Dendritic cell treated with granulocyte-macrophage colony-stimulating factor and Interleukin-4, amounts not matched to agents 40 ng/mL and 50 ng/mL, for 4 days (primary cell): Measurements from ENCODE around the gene GON4L.
"Not testable (repeated sequence)": the region's sequence is repeated elsewhere in the genome, so short reads cannot be mapped to it uniquely, and the experiment has no call there.

Source experiments
- H3K27ac Mint-ChIP-seq: one replicate; pipeline ENCODE4 v1.8.0; 2022; ENCODE audit warnings: mild to moderate bottlenecking, mixed read lengths
- H3K27me3 Mint-ChIP-seq: one replicate; pipeline ENCODE4 v1.8.0; 2022; ENCODE audit warnings: mild to moderate bottlenecking, mixed read lengths
- H3K36me3 Mint-ChIP-seq: one replicate; pipeline ENCODE4 v1.8.0; 2022; ENCODE audit warnings: low read depth, mixed read lengths
- H3K4me1 Mint-ChIP-seq: one replicate; pipeline ENCODE4 v1.8.0; 2022; ENCODE audit warnings: low read depth, mixed read lengths
- H3K4me3 Mint-ChIP-seq: one replicate; pipeline ENCODE4 v1.8.0; 2022; ENCODE audit warnings: mild to moderate bottlenecking, moderate library complexity, mixed read lengths
- H3K9me3 Mint-ChIP-seq: one replicate; pipeline ENCODE4 v1.8.0; 2022; ENCODE audit warnings: mixed read lengths
- intact Hi-C: fragments of 100-400 bp; cut with micrococcal nuclease; formaldehyde crosslinking; loops from one replicate; pipeline ENCODE4 v1.15.0; 2022

Gene GON4L

GRCh38 chr1:155831279-155831976 lies 25.6 kb downstream of the GON4L start:
- Mint-ChIP-seq H3K27me3 (no peaks in the 10 kb centered on the region), H3K4me3 (no peak overlapping the region), H3K9me3 (no peaks in the 10 kb centered on the region), H3K36me3 (peaks cover 36% of the 10 kb centered on the region), H3K27ac (no peak overlapping the region), H3K4me1 (peaks cover 23% of the 10 kb centered on the region)
- intact Hi-C loops, result no loop called here

- H3K4me1 Mint-ChIP-seq, result no peaks in the 10 kb centered on the region
- H3K27ac Mint-ChIP-seq, result no peak overlapping the region
- H3K36me3 Mint-ChIP-seq, result peaks cover 63% of the 10 kb centered on the region
- H3K4me3 Mint-ChIP-seq, result no peak overlapping the region
- no peaks in the 10 kb centered on the region for H3K27me3 Mint-ChIP-seq
- no peaks in the 10 kb centered on the region for H3K9me3 Mint-ChIP-seq
- intact Hi-C loops, result no loop called here
Measured at GRCh38 chr1:155827450-155827849, 29.6 kb downstream of the GON4L start.

GRCh38 chr1:155816351-155816750 lies 40.7 kb downstream of the GON4L start:
- no peak overlapping the region for H3K4me3 Mint-ChIP-seq
- H3K27ac Mint-ChIP-seq, result no peak overlapping the region
- no peaks in the 10 kb centered on the region for H3K4me1 Mint-ChIP-seq
- H3K27me3 Mint-ChIP-seq, result no peaks in the 10 kb centered on the region
- intact Hi-C loops, result no loop called here
- H3K9me3 Mint-ChIP-seq, result no peaks in the 10 kb centered on the region
- H3K36me3 Mint-ChIP-seq, result peaks cover 91% of the 10 kb centered on the region

GRCh38 chr1:155813672-155814071 lies 43.3 kb downstream of the GON4L start:
- Mint-ChIP-seq H3K27me3 (no peaks in the 10 kb centered on the region), H3K4me1 (peaks cover 6% of the 10 kb centered on the region), H3K9me3 (no peaks in the 10 kb centered on the region), H3K27ac (no peak overlapping the region), H3K36me3 (peaks cover 77% of the 10 kb centered on the region), H3K4me3 (no peak overlapping the region)
- intact Hi-C loops, result no loop called here

- no peak overlapping the region for H3K27ac Mint-ChIP-seq
- intact Hi-C loops, result no loop called here
- no peaks in the 10 kb centered on the region for H3K9me3 Mint-ChIP-seq
- H3K27me3 Mint-ChIP-seq, result no peaks in the 10 kb centered on the region
- H3K4me1 Mint-ChIP-seq, result peaks cover 12% of the 10 kb centered on the region
- H3K4me3 Mint-ChIP-seq, result no peak overlapping the region
- peaks cover 76% of the 10 kb centered on the region for H3K36me3 Mint-ChIP-seq
Measured at GRCh38 chr1:155812878-155813277, 44.1 kb downstream of the GON4L start.

GRCh38 chr1:155809088-155809487 lies 47.9 kb downstream of the GON4L start:
- peaks cover 12% of the 10 kb centered on the region for H3K4me1 Mint-ChIP-seq
- H3K36me3 Mint-ChIP-seq, result peaks cover 76% of the 10 kb centered on the region
- no peak overlapping the region for H3K27ac Mint-ChIP-seq
- no peaks in the 10 kb centered on the region for H3K9me3 Mint-ChIP-seq
- H3K4me3 Mint-ChIP-seq, result no peak overlapping the region
- no peaks in the 10 kb centered on the region for H3K27me3 Mint-ChIP-seq
- intact Hi-C loops, result no loop called here

- no peak overlapping the region for H3K4me3 Mint-ChIP-seq
- H3K36me3 Mint-ChIP-seq, result peaks cover 89% of the 10 kb centered on the region
- H3K27me3 Mint-ChIP-seq, result no peaks in the 10 kb centered on the region
- no peak overlapping the region for H3K27ac Mint-ChIP-seq
- intact Hi-C loops, result no loop called here
- H3K4me1 Mint-ChIP-seq, result no peaks in the 10 kb centered on the region
- H3K9me3 Mint-ChIP-seq, result no peaks in the 10 kb centered on the region
Measured at GRCh38 chr1:155801149-155801548, 55.9 kb downstream of the GON4L start.

GRCh38 chr1:155795618-155796017 lies 61.4 kb downstream of the GON4L start:
- H3K27ac Mint-ChIP-seq, H3K4me1 Mint-ChIP-seq, intact Hi-C loops, H3K27me3 Mint-ChIP-seq, H3K9me3 Mint-ChIP-seq, H3K4me3 Mint-ChIP-seq: not testable (repeated sequence)
- H3K36me3 Mint-ChIP-seq, result peaks cover 87% of the 10 kb centered on the region

GRCh38 chr1:155794605-155795245 lies 62.3 kb downstream of the GON4L start:
- H3K36me3 Mint-ChIP-seq, result peaks cover 87% of the 10 kb centered on the region
- H3K4me1 Mint-ChIP-seq, result no peaks in the 10 kb centered on the region
- intact Hi-C loops, result no loop called here
- no peak overlapping the region for H3K27ac Mint-ChIP-seq
- no peaks in the 10 kb centered on the region for H3K9me3 Mint-ChIP-seq
- H3K4me3 Mint-ChIP-seq, result no peak overlapping the region
- no peaks in the 10 kb centered on the region for H3K27me3 Mint-ChIP-seq

GRCh38 chr1:155793213-155793612 lies 63.8 kb downstream of the GON4L start:
- intact Hi-C loops, result no loop called here
- Mint-ChIP-seq H3K27ac (no peak overlapping the region), H3K4me3 (no peak overlapping the region), H3K9me3 (no peaks in the 10 kb centered on the region), H3K4me1 (no peaks in the 10 kb centered on the region), H3K36me3 (peaks cover 87% of the 10 kb centered on the region), H3K27me3 (no peaks in the 10 kb centered on the region)

- H3K4me1 Mint-ChIP-seq, result peaks cover 14% of the 10 kb centered on the region
- intact Hi-C loops, result no loop called here
- no peak overlapping the region for H3K4me3 Mint-ChIP-seq
- no peak overlapping the region for H3K27ac Mint-ChIP-seq
- peaks cover 98% of the 10 kb centered on the region for H3K36me3 Mint-ChIP-seq
- no peaks in the 10 kb centered on the region for H3K9me3 Mint-ChIP-seq
- H3K27me3 Mint-ChIP-seq, result no peaks in the 10 kb centered on the region
Measured at GRCh38 chr1:155777582-155777981, 79.4 kb downstream of the GON4L start.

GRCh38 chr1:155776414-155776813 lies 80.6 kb downstream of the GON4L start:
- intact Hi-C loops, result no loop called here
- Mint-ChIP-seq H3K36me3 (peaks cover 100% of the 10 kb centered on the region), H3K9me3 (no peaks in the 10 kb centered on the region), H3K4me3 (no peak overlapping the region), H3K27me3 (no peaks in the 10 kb centered on the region), H3K27ac (no peak overlapping the region), H3K4me1 (peaks cover 14% of the 10 kb centered on the region)

GRCh38 chr1:155773221-155773620 lies 83.8 kb downstream of the GON4L start:
- Mint-ChIP-seq H3K36me3 (peaks cover 100% of the 10 kb centered on the region), H3K27ac (no peak overlapping the region), H3K4me3 (no peak overlapping the region), H3K4me1 (peaks cover 14% of the 10 kb centered on the region), H3K9me3 (no peaks in the 10 kb centered on the region), H3K27me3 (no peaks in the 10 kb centered on the region)
- intact Hi-C loops, result no loop called here

GRCh38 chr1:155769257-155769656 lies 87.8 kb downstream of the GON4L start:
- Mint-ChIP-seq H3K27me3 (no peaks in the 10 kb centered on the region), H3K9me3 (no peaks in the 10 kb centered on the region), H3K36me3 (peaks cover 96% of the 10 kb centered on the region), H3K4me3 (no peak overlapping the region), H3K4me1 (peaks cover 10% of the 10 kb centered on the region), H3K27ac (no peak overlapping the region)
- intact Hi-C loops, result no loop called here
